ENCODE data around the gene NT5C1B. TPM values are rescaled to one million over a fixed set of nuclear protein-coding genes. Genes with fewer than 3 reads are reported as not detected.

NT5C1B gene
- total and polyA plus RNA-seq, 2 experiments from 2014 or later, result not detected

DNA sequence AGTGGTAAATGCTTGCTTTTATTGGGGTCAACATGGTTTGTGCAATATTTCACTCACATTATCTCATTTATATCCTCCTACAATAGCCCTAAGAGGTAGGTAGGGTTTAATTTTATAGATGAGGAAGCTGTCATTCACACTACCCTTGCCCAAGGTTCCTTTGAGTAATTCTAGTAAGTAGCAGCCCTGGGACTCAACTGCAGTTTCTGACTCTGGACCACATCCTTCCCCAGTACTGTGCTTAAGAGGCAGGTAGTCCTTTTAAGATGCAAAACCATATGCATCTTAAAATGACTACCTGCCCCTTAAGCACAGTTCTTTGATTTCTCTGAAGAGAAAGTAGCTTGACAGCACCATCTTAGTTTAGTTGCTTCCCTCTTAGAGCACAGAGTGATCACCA lies 15.7 kb upstream of the NT5C1B start (continued):
- TF ChIP-seq, protein P1, sequence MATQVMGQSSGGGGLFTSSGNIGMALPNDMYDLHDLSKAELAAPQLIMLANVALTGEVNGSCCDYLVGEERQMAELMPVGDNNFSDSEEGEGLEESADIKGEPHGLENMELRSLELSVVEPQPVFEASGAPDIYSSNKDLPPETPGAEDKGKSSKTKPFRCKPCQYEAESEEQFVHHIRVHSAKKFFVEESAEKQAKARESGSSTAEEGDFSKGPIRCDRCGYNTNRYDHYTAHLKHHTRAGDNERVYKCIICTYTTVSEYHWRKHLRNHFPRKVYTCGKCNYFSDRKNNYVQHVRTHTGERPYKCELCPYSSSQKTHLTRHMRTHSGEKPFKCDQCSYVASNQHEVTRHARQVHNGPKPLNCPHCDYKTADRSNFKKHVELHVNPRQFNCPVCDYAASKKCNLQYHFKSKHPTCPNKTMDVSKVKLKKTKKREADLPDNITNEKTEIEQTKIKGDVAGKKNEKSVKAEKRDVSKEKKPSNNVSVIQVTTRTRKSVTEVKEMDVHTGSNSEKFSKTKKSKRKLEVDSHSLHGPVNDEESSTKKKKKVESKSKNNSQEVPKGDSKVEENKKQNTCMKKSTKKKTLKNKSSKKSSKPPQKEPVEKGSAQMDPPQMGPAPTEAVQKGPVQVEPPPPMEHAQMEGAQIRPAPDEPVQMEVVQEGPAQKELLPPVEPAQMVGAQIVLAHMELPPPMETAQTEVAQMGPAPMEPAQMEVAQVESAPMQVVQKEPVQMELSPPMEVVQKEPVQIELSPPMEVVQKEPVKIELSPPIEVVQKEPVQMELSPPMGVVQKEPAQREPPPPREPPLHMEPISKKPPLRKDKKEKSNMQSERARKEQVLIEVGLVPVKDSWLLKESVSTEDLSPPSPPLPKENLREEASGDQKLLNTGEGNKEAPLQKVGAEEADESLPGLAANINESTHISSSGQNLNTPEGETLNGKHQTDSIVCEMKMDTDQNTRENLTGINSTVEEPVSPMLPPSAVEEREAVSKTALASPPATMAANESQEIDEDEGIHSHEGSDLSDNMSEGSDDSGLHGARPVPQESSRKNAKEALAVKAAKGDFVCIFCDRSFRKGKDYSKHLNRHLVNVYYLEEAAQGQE (IDR thresholded peaks at IDR 0.05; ENCODE audit: unreplicated experiment), result no peak
- TF ChIP-seq NANOG (IDR thresholded peaks at IDR 0.05; ENCODE audit: borderline replicate concordance) (no peak), ZNF331 (CRISPR knock-in tag; IDR thresholded peaks at IDR 0.05; ENCODE audit: low read depth) (no peak)
- TF ChIP-seq, protein P2, sequence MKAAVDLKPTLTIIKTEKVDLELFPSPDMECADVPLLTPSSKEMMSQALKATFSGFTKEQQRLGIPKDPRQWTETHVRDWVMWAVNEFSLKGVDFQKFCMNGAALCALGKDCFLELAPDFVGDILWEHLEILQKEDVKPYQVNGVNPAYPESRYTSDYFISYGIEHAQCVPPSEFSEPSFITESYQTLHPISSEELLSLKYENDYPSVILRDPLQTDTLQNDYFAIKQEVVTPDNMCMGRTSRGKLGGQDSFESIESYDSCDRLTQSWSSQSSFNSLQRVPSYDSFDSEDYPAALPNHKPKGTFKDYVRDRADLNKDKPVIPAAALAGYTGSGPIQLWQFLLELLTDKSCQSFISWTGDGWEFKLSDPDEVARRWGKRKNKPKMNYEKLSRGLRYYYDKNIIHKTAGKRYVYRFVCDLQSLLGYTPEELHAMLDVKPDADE (IDR thresholded peaks at IDR 0.05), result no peak

DNA sequence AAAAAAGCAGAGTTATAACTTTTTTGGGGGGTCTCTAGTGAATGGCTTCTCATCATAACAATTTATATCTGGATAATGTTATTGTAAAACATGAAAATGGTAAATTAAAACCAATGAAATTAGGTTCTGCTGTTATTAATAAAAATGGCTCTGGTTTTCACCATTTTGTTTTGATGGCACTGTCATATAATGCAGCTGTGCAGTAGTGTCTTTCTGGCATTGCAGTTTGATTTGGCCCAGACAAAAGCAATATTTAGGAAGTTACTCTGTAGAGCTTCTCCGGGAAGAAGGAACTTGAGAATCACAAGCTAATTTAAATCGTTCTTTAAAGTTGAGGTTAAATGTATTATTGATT lies 15.1 kb upstream of the NT5C1B start:
- Histone ChIP-seq H3K27me3 (ENCODE audit: insufficient read depth) (no peaks in the 10 kb centered on the region), H4K20me1 (replicated peaks; ENCODE audit: insufficient read depth) (no peaks in the 10 kb centered on the region; the same call in 1 of the 2 replicates), H3K4me1 (ENCODE audit: insufficient read depth) (no peaks in the 10 kb centered on the region; the same call in 1 of the 2 replicates), H3F3A (replicated peaks; ENCODE audit: low read depth) (no peaks in the 10 kb centered on the region), H3K27ac (ENCODE audit: low read depth) (no peak overlapping the region), H3K9me2 (ENCODE audit: insufficient read depth) (no peaks in the 10 kb centered on the region), H3K4me2 (no peak overlapping the region), H2AFZ (no peak overlapping the region), H3K36me3 (ENCODE audit: insufficient read depth) (no peaks in the 10 kb centered on the region), H3K4me3 (no peak overlapping the region), H3K79me2 (replicated peaks; ENCODE audit: insufficient read depth) (no peaks in the 10 kb centered on the region)
- H3K4me3 Mint-ChIP-seq, result no peak overlapping the region
- H3K27ac Mint-ChIP-seq, result no peak overlapping the region
- DNase-seq (ENCODE audit: low spot score) (no peak), ATAC-seq (no peak)
- peaks cover 5% of the 10 kb centered on the region; the same call in 1 of the 3 replicates for H3K4me1 Mint-ChIP-seq
- no peaks in the 10 kb centered on the region for H3K36me3 Mint-ChIP-seq (ENCODE audit: low read depth)
- no peaks in the 10 kb centered on the region for H3K9me3 Mint-ChIP-seq
- H3K27me3 Mint-ChIP-seq (ENCODE audit: insufficient read depth, low read depth, poor library complexity), result no peaks in the 10 kb centered on the region
- TF ChIP-seq, protein P3, sequence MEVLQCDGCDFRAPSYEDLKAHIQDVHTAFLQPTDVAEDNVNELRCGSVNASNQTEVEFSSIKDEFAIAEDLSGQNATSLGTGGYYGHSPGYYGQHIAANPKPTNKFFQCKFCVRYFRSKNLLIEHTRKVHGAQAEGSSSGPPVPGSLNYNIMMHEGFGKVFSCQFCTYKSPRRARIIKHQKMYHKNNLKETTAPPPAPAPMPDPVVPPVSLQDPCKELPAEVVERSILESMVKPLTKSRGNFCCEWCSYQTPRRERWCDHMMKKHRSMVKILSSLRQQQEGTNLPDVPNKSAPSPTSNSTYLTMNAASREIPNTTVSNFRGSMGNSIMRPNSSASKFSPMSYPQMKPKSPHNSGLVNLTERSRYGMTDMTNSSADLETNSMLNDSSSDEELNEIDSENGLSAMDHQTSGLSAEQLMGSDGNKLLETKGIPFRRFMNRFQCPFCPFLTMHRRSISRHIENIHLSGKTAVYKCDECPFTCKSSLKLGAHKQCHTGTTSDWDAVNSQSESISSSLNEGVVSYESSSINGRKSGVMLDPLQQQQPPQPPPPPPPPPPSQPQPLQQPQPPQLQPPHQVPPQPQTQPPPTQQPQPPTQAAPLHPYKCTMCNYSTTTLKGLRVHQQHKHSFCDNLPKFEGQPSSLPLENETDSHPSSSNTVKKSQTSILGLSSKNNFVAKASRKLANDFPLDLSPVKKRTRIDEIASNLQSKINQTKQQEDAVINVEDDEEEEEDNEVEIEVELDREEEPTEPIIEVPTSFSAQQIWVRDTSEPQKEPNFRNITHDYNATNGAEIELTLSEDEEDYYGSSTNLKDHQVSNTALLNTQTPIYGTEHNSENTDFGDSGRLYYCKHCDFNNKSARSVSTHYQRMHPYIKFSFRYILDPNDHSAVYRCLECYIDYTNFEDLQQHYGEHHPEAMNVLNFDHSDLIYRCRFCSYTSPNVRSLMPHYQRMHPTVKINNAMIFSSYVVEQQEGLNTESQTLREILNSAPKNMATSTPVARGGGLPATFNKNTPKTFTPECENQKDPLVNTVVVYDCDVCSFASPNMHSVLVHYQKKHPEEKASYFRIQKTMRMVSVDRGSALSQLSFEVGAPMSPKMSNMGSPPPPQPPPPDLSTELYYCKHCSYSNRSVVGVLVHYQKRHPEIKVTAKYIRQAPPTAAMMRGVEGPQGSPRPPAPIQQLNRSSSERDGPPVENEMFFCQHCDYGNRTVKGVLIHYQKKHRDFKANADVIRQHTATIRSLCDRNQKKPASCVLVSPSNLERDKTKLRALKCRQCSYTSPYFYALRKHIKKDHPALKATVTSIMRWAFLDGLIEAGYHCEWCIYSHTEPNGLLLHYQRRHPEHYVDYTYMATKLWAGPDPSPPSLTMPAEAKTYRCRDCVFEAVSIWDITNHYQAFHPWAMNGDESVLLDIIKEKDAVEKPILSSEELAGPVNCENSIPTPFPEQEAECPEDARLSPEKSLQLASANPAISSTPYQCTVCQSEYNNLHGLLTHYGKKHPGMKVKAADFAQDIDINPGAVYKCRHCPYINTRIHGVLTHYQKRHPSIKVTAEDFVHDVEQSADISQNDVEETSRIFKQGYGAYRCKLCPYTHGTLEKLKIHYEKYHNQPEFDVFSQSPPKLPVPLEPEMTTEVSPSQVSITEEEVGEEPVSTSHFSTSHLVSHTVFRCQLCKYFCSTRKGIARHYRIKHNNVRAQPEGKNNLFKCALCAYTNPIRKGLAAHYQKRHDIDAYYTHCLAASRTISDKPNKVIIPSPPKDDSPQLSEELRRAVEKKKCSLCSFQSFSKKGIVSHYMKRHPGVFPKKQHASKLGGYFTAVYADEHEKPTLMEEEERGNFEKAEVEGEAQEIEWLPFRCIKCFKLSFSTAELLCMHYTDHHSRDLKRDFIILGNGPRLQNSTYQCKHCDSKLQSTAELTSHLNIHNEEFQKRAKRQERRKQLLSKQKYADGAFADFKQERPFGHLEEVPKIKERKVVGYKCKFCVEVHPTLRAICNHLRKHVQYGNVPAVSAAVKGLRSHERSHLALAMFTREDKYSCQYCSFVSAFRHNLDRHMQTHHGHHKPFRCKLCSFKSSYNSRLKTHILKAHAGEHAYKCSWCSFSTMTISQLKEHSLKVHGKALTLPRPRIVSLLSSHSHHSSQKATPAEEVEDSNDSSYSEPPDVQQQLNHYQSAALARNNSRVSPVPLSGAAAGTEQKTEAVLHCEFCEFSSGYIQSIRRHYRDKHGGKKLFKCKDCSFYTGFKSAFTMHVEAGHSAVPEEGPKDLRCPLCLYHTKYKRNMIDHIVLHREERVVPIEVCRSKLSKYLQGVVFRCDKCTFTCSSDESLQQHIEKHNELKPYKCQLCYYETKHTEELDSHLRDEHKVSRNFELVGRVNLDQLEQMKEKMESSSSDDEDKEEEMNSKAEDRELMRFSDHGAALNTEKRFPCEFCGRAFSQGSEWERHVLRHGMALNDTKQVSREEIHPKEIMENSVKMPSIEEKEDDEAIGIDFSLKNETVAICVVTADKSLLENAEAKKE (CRISPR knock-in tag; IDR thresholded peaks at IDR 0.05), result no peak
- TF ChIP-seq EZH2 (IDR thresholded peaks at IDR 0.05; ENCODE audit: low read depth, unreplicated experiment), result no peak
- TF ChIP-seq POLR2AphosphoS5 (IDR thresholded peaks at IDR 0.05; ENCODE audit: low read depth), result no peak
- no peak for TF ChIP-seq NANOG (IDR thresholded peaks at IDR 0.05; ENCODE audit: borderline replicate concordance)
- TF ChIP-seq EZH2phosphoT487 (IDR thresholded peaks at IDR 0.05; ENCODE audit: unreplicated experiment), result no peak
- TF ChIP-seq, protein P1 (IDR thresholded peaks at IDR 0.05; ENCODE audit: unreplicated experiment), result no peak
- no peak for TF ChIP-seq ZNF331 (CRISPR knock-in tag; IDR thresholded peaks at IDR 0.05; ENCODE audit: low read depth)
